GM12872 (cell line): ENCODE data around the gene POU2F3.

ENCODE experiments used
- CTCF ChIP-seq: IDR thresholded peaks from 3 replicates; pipeline ENCODE4 v1.5.1; 2011; ENCODE audit warnings: low read depth, mild to moderate bottlenecking, low read length, moderate library complexity; ENCODE audit not compliant: insufficient read depth

POU2F3 gene

GRCh38 chr11:120317689-120318480, 77.9 kb downstream of the POU2F3 start:
- TF ChIP-seq CTCF = no peak

- no peak for TF ChIP-seq CTCF
These were observed 79.0 kb downstream of the POU2F3 start for GRCh38 chr11:120318906-120319305.

GRCh38 chr11:120324932-120325810, 85.2 kb downstream of the POU2F3 start, which contains the start of gene TLCD5:
Gene TLCD5, plus strand, starts transcription at chr11:120325299. Its CDS starts 2,143 bp downstream, at chr11:120327442.
- no peak for TF ChIP-seq CTCF

- TF ChIP-seq CTCF = no peak
These were observed 86.3 kb downstream of the POU2F3 start for GRCh38 chr11:120326228-120326627.

- TF ChIP-seq CTCF = no peak
These were observed 86.9 kb downstream of the POU2F3 start for GRCh38 chr11:120326845-120327281.

GRCh38 chr11:120327311-120327710, 87.4 kb downstream of the POU2F3 start:
- no peak for TF ChIP-seq CTCF

- TF ChIP-seq CTCF = no peak
These were observed 89.6 kb downstream of the POU2F3 start for GRCh38 chr11:120329556-120329955.
